ENCODE data around the gene PERCC1.

The PERCC1 gene

DNA sequence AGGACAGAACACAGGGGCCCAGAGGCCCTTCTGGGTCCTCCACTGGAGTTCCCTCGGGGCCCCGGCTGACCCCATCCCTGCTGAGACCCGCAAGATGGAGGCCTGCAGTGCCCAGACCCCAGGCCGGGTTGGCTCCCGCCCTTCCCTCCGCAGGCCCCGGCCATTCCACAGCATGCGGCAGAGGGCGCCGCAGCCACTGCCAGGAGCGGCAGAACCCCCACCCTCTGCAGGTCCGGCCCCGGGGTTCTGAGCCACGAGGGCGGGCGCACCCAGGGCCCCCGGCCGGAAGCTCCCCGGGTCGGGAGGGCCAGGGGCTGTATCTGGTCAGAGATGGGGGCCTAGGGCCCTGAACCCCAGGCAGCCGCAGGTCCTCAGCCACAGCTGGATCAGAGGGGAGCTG lies 2.4 kb upstream of the PERCC1 start:
- no peak overlapping the region for H3K4me3 ChIP-seq (replicated peaks; ENCODE audit: low read depth, low read length)
- peak; percentile 23 for TF ChIP-seq CTCF (IDR thresholded peaks at IDR 0.05; ENCODE audit: low read length, missing control alignments)
- peak; percentile 10 for DNase-seq (ENCODE audit: low read depth)

- TF ChIP-seq CTCF (IDR thresholded peaks at IDR 0.05; ENCODE audit: low read length, missing control alignments), result no peak
- no peak for DNase-seq (ENCODE audit: low read depth)
- no peak overlapping the region for H3K4me3 ChIP-seq (replicated peaks; ENCODE audit: low read depth, low read length)
Measured at GRCh38 chr16:1429012-1429411, 1.9 kb upstream of the PERCC1 start.

DNA sequence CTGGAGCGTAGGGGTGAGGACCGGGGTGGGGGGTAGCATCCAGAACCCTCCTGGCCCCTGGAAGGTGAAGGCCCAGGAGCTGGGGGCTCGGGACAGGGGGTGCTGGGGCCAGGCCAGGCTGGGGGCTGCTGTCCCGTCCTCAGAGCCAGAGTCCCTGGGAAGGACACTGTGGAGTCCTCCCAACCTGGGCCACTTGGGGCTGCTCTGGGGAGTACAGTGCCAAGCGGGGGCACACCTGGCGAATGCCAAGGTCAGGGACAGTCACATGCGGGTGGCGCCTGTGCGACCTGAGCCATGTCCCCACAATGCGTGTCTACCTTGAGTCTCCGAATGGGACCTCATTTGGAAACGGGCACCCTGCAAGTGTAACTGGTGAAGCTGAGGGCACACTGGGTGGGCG lies 1.2 kb upstream of the PERCC1 start:
- TF ChIP-seq CTCF (IDR thresholded peaks at IDR 0.05; ENCODE audit: low read length, missing control alignments), result no peak
- DNase-seq (ENCODE audit: low read depth), result no peak

DNA sequence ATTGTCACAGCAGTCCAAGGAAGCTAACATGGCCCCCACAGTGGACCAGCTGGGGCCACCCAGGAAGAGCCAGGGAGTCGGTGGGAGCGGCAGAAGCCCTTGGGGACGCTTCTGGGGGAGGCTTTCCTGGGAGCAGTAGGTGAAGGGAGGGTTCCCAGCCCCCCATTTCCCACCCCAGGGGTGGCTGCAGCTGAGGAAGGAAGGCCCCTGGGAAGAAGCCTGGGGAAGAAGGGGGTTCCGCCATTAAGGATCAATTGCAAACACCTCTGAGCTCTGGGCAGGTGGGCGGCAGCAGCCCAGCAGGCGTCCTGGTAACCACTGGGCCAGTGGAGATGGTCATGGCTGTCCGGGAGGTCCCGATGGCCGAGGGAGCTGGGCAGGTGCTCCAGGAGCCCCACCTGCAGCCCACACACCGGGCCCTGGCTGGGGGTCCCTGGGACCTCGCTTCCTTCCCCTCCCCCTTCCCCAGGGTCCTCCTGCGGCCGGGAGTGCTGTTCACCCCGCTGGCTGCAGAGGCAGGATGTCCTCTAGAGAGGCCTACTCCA lies 592 bp upstream of the PERCC1 start:
- no peak for TF ChIP-seq CTCF (IDR thresholded peaks at IDR 0.05; ENCODE audit: low read length, missing control alignments)
- DNase-seq (ENCODE audit: low read depth), result no peak
- no peak overlapping the region for H3K4me3 ChIP-seq (replicated peaks; ENCODE audit: low read depth, low read length)

More for the DNA sequence above, 1.2 kb upstream of the PERCC1 start:
- no peak overlapping the region for H3K4me3 ChIP-seq (replicated peaks; ENCODE audit: low read depth, low read length)

GRCh38 chr16:1431497-1432270 lies 806 bp downstream of the PERCC1 start:
- no peak for DNase-seq (ENCODE audit: low read depth)
- TF ChIP-seq CTCF (IDR thresholded peaks at IDR 0.05; ENCODE audit: low read length, missing control alignments), result no peak
- H3K4me3 ChIP-seq (replicated peaks; ENCODE audit: low read depth, low read length), result no peak overlapping the region

GRCh38 chr16:1432388-1433262 lies 1.7 kb downstream of the PERCC1 start:
- no peak overlapping the region for H3K4me3 ChIP-seq (replicated peaks; ENCODE audit: low read depth, low read length)
- DNase-seq (ENCODE audit: low read depth), result no peak
- no peak for TF ChIP-seq CTCF (IDR thresholded peaks at IDR 0.05; ENCODE audit: low read length, missing control alignments)
